ENCODE data around the gene ACAT1.

- no peak for TF ChIP-seq POLR2A (IDR thresholded peaks at IDR 0.05)
- TF ChIP-seq CTCF (IDR thresholded peaks at IDR 0.05) = no peak
Observed at GRCh38 chr11:108092134-108092533, 29.2 kb upstream of the ACAT1 start.
